PC-9 (cell line): ENCODE results near the gene PXT1. TPM values are rescaled to one million over a fixed set of nuclear protein-coding genes. Genes with fewer than 3 reads are reported as not detected.

ENCODE experiments used
- BruUV-seq: library from RNA; stranded (reverse); fragments of 400-500 nt; replicated peaks from 2 replicates; lab custom pipeline; 2021; lab: Mats Ljungman, UMichigan
- CTCF ChIA-PET: fragments of 300-600 bp; sonication (Branson Sonifier 250); formaldehyde crosslinking; loops from one replicate; lab custom pipeline; 2022; ENCODE audit warnings: antibody characterized with exemption; lab: Charles Lee
- POLR2A ChIA-PET: fragments of 300-600 bp; sonication (Branson Sonifier 250); formaldehyde crosslinking; loops from one replicate; lab custom pipeline; 2022; ENCODE audit warnings: antibody characterized with exemption; ENCODE audit not compliant: unreplicated experiment; lab: Charles Lee
- DNase-seq, 2 experiments: peaks; one replicate each; pipeline versions ENCODE4 v3.0.0 to v3.0.0-alpha.2; 2015 to 2022; ENCODE audit warnings: mixed read lengths in 1 of 2
- H2AFZ ChIP-seq: fragments of 200-600 bp; sonication (generic); 2 replicates; pipeline ENCODE4 v1.8.1; 2017; ENCODE audit warnings: antibody characterized with exemption
- H3F3A ChIP-seq: fragments of 200-600 bp; sonication (generic); 2 replicates; pipeline ENCODE4 v1.8.1; 2017; ENCODE audit warnings: antibody characterized with exemption, mild to moderate bottlenecking, low read depth; ENCODE audit not compliant: insufficient read depth
- H3K27ac ChIP-seq: fragments of 200-600 bp; sonication (generic); 2 replicates; pipeline ENCODE4 v1.6.1; 2016; ENCODE audit warnings: mixed run types
- H3K27me3 ChIP-seq: fragments of 200-600 bp; sonication (generic); 2 replicates; pipeline ENCODE4 v1.6.1; 2016; ENCODE audit warnings: low read depth, mixed run types; ENCODE audit not compliant: insufficient read depth
- H3K36me3 ChIP-seq: fragments of 200-600 bp; sonication (generic); 2 replicates; pipeline ENCODE4 v1.6.1; 2016; ENCODE audit warnings: low read depth, mixed run types
- H3K4me1 ChIP-seq: fragments of 200-600 bp; sonication (generic); replicated peaks from 2 replicates; pipeline ENCODE4 v1.6.1; 2016; ENCODE audit warnings: mixed run types; ENCODE audit not compliant: insufficient read depth
- H3K4me2 ChIP-seq: fragments of 200-600 bp; sonication (generic); 2 replicates; pipeline ENCODE4 v1.6.1; 2017; ENCODE audit warnings: mixed run types
- H3K4me3 ChIP-seq: fragments of 200-600 bp; sonication (generic); 2 replicates; pipeline ENCODE4 v1.6.1; 2016; ENCODE audit warnings: mixed run types
- H3K79me2 ChIP-seq: fragments of 200-600 bp; sonication (generic); 2 replicates; pipeline ENCODE4 v1.6.1; 2017; ENCODE audit warnings: low read depth, mixed run types
- H3K9me2 ChIP-seq: fragments of 200-600 bp; sonication (generic); 2 replicates; pipeline ENCODE4 v1.8.1; 2017; ENCODE audit warnings: mild to moderate bottlenecking; ENCODE audit not compliant: insufficient read depth
- H3K9me3 ChIP-seq: fragments of 200-600 bp; sonication (generic); 2 replicates; pipeline ENCODE4 v1.8.1; 2016; ENCODE audit warnings: low read depth; ENCODE audit not compliant: insufficient read depth
- H4K20me1 ChIP-seq: fragments of 200-600 bp; sonication (generic); 2 replicates; pipeline ENCODE4 v1.8.1; 2017; ENCODE audit not compliant: insufficient read depth
- CTCF ChIP-seq: fragments of 200-600 bp; sonication (generic); conservative IDR thresholded peaks from 2 replicates; pipeline ENCODE4 v1.6.1; 2017; ENCODE audit warnings: mixed run types, antibody characterized with exemption, mild to moderate bottlenecking, moderate library complexity
- EZH2 ChIP-seq: fragments of 200-600 bp; sonication (generic); IDR thresholded peaks from 2 replicates; pipeline ENCODE4 v1.8.0; 2017; ENCODE audit warnings: antibody characterized with exemption, low read depth
- intact Hi-C: fragments of 100-400 bp; cut with micrococcal nuclease; formaldehyde crosslinking; loops from one replicate; pipeline ENCODE4 v1.10.0; 2022; ENCODE audit not compliant: unreplicated experiment
- total RNA-seq: library from RNA; stranded (reverse); gene quantifications from 2 replicates; pipeline ENCODE4 v1.2.3, GENCODE V29; 2021

PXT1 gene
- total RNA-seq, 1 experiment from 2014 or later: not detected

GRCh38 chr6:36346486-36347273 is 96.0 kb downstream of the PXT1 start:
- no peaks in the 10 kb centered on the region for H4K20me1 ChIP-seq
- ChIA-PET CTCF (no interaction called here), POLR2A (no interaction called here)
- no peak overlapping the region for H3K4me2 ChIP-seq
- H2AFZ ChIP-seq: no peak overlapping the region
- no peak for TF ChIP-seq EZH2
- TF ChIP-seq CTCF: no peak
- H3K36me3 ChIP-seq: no peaks in the 10 kb centered on the region
- H3F3A ChIP-seq: peaks cover 11% of the 10 kb centered on the region; the same call in 1 of the 2 replicates
- no peak overlapping the region for H3K27ac ChIP-seq
- intact Hi-C loops: no loop called here
- no peaks in the 10 kb centered on the region for H3K27me3 ChIP-seq
- no peak for DNase-seq
- no peak overlapping the region for H3K4me3 ChIP-seq
- H3K9me3 ChIP-seq: no peaks in the 10 kb centered on the region
- H3K9me2 ChIP-seq: no peaks in the 10 kb centered on the region
- H3K4me1 ChIP-seq: peaks cover 19% of the 10 kb centered on the region
- H3K79me2 ChIP-seq: no peaks in the 10 kb centered on the region
- no TSS peak for BruUV-seq

DNA sequence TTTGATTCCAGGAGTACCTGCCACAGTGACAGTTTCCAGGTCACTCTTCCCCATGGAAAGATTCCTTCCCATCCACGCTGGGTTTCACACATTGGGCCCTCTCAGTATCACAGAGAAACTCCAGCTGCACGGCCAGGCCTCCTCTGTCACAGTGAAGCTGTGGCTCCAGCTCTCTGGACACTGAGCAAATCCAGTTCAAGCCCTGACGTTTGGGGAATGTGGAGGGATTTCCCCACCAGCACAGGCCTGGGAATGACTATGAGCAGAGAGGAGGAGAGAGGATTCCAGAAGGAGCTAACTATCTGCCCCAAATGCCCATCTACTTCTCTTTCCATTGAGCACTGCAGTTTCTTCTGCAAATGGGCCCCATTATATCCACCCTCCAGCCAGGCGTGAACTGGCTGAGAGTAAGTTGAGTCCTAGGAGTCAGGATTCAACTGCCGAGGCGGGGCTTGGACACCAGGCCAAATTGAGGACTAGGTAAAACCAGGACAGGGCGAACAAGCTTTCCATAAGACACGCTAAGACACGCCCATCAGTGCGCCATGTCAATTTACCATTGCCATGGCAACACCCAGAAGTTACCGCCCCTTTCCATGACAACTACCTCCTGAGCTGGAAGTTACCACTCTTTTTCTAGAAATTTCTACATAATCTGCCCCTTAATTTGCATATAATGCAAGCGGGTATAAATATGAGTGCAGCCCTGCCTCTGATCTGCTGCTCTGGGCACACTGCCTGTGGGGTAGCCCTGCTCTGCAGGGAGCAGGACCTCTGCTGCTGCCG is 96.8 kb downstream of the PXT1 start:
- ChIA-PET POLR2A (no interaction called here), CTCF (no interaction called here)
- H3K36me3 ChIP-seq: no peaks in the 10 kb centered on the region
- no peaks in the 10 kb centered on the region for H3K27me3 ChIP-seq
- no peak for DNase-seq
- no TSS peak for BruUV-seq
- H3K9me2 ChIP-seq: no peaks in the 10 kb centered on the region
- H4K20me1 ChIP-seq: no peaks in the 10 kb centered on the region
- no peak overlapping the region for H3K4me2 ChIP-seq
- TF ChIP-seq CTCF (no peak), EZH2 (no peak)
- no peaks in the 10 kb centered on the region for H3K79me2 ChIP-seq
- H3F3A ChIP-seq: peaks cover 6% of the 10 kb centered on the region; the same call in 1 of the 2 replicates
- peaks cover 12% of the 10 kb centered on the region for H3K4me1 ChIP-seq
- intact Hi-C loops: no loop called here
- no peaks in the 10 kb centered on the region for H3K9me3 ChIP-seq
- H3K4me3 ChIP-seq: no peak overlapping the region
- H3K27ac ChIP-seq: no peak overlapping the region
- H2AFZ ChIP-seq: no peak overlapping the region

- Histone ChIP-seq H3F3A (no peaks in the 10 kb centered on the region; the same call in 1 of the 2 replicates), H3K9me3 (no peaks in the 10 kb centered on the region), H3K4me2 (no peak overlapping the region), H3K27ac (no peak overlapping the region), H3K9me2 (no peaks in the 10 kb centered on the region), H4K20me1 (no peaks in the 10 kb centered on the region), H3K36me3 (no peaks in the 10 kb centered on the region), H3K4me1 (peaks cover 8% of the 10 kb centered on the region), H3K79me2 (no peaks in the 10 kb centered on the region), H2AFZ (no peak overlapping the region), H3K27me3 (no peaks in the 10 kb centered on the region), H3K4me3 (no peak overlapping the region)
- no TSS peak for BruUV-seq
- no peak for TF ChIP-seq EZH2
- TF ChIP-seq CTCF: no peak
- DNase-seq: no peak
- POLR2A ChIA-PET: no interaction called here
- intact Hi-C loops: no loop called here
- CTCF ChIA-PET: no interaction called here
Observed at GRCh38 chr6:36343109-36343680, 99.5 kb downstream of the PXT1 start.
